AG09309 (cell line): ENCODE results near the gene PRM3.

Experiments
- DNase-seq: peaks from one replicate; pipeline ENCODE4 v3.0.0-alpha.2; 2010; ENCODE audit warnings: low read depth
- H3K4me3 ChIP-seq: 2 replicates; pipeline ENCODE4 v1.5.1; 2011; ENCODE audit warnings: mild to moderate bottlenecking, low read depth, low read length, moderate library complexity; ENCODE audit not compliant: control insufficient read depth
- TF ChIP-seq, protein P1 (sequence below): IDR thresholded peaks from 2 replicates; pipeline ENCODE4 v1.5.1; 2011; ENCODE audit warnings: mild to moderate bottlenecking, low read depth, low read length, inconsistent platforms; ENCODE audit not compliant: insufficient read depth, control insufficient read depth; ENCODE audit errors: missing control alignments

PRM3 gene, protein sequence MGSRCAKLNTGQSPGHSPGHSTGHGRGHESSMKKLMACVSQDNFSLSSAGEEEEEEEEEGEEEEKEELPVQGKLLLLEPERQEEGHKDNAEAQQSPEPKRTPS

DNA sequence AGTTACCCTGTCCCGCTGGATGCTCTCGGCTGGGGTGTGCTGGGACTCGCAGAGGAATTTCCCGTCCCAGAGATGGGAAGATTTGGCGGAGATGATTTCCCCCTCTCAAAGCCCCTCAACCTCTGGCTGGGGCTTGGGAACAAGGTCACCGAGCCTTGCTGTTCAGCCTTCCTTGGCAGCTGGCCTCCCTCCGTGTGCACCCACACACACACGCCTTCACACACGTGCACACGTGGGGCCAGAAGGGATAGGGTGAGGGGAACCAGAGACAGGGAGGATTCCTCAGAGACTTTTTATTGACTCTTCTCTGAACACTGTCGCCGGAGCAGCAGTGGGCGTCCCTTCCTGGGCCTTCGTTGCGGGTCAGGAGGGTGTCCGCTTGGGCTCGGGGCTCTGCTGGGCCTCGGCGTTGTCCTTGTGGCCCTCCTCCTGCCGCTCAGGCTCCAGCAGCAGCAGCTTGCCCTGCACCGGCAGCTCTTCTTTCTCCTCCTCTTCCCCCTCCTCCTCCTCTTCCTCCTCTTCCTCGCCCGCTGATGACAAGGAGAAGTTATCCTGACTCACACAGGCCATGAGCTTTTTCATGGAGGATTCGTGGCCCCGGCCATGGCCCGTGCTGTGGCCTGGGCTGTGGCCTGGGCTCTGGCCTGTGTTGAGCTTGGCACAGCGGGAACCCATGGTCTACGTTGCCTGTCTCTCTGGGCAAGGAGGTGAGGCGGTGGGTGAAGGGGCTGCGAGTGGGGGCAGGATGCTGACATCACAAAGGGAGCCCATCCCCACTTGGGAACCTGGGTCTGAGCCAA, at the start of gene PRM3:
Gene PRM3 (minus strand): TSS at position 709 of the 800 bp plus-strand sequence. CDS start 34 bp downstream, at position 675.
- DNase-seq, result no peak
- TF ChIP-seq, protein P1, sequence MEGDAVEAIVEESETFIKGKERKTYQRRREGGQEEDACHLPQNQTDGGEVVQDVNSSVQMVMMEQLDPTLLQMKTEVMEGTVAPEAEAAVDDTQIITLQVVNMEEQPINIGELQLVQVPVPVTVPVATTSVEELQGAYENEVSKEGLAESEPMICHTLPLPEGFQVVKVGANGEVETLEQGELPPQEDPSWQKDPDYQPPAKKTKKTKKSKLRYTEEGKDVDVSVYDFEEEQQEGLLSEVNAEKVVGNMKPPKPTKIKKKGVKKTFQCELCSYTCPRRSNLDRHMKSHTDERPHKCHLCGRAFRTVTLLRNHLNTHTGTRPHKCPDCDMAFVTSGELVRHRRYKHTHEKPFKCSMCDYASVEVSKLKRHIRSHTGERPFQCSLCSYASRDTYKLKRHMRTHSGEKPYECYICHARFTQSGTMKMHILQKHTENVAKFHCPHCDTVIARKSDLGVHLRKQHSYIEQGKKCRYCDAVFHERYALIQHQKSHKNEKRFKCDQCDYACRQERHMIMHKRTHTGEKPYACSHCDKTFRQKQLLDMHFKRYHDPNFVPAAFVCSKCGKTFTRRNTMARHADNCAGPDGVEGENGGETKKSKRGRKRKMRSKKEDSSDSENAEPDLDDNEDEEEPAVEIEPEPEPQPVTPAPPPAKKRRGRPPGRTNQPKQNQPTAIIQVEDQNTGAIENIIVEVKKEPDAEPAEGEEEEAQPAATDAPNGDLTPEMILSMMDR, result no peak
- H3K4me3 ChIP-seq, result no peak within 1 kb of the TSS

DNA sequence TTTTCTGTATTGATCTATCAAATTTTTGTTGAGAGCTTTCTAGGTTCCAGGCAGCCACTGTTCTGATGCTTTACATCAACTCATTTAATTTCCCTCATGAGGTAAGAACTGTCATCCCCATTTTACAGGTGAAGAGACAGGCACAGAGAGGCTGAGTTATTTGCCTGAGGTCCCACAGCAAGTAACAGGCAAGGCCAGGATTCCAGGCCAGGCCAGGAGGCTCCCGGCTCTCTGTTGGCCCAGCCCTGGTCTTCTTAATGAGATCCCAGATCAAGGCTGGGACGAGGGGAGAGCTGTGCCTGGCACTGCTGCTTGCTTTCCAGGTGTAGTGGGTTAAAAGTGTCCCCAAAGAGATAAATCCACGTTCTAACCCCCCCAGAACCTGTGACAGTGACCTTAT, 49.4 kb upstream of the PRM3 start:
- no peak overlapping the region for H3K4me3 ChIP-seq
- DNase-seq, result no peak
- TF ChIP-seq, protein P1, result no peak

DNA sequence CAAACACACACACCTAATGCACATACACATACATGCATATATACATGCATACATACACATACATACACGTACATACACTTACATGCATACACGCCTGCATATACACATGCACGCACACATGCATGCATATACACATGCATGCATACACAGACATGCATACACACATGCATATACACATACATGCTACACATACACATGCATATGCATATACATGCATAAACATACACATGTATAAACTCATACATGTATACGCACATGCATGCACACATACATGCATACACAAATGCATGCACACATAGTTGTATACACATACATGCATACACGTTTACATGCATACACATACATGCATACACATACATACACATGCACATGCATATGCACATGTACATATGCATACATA, 48.2 kb upstream of the PRM3 start:
- TF ChIP-seq, protein P1, result no peak
- no peak for DNase-seq
- H3K4me3 ChIP-seq, result no peak overlapping the region

DNA sequence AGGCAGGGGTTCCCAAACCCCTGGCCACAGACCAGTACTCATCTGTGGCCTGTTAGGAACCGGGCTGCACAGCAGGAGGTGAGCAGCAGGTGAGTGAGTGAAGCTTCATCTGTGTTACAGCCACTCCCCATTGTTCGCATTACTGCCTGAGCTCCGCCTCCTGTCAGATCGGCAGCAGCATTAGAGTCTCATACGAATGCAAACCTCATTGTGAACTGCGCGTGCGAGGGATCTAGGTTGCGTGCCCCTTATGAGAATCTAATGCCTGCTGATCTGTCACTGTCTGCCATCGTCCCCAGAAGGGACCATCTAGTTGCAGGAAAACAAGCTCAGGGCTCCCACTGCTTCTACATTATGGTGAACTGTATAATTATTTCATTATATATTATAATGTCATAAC, 46.7 kb upstream of the PRM3 start:
- TF ChIP-seq, protein P1, result no peak
- DNase-seq, result no peak

DNA sequence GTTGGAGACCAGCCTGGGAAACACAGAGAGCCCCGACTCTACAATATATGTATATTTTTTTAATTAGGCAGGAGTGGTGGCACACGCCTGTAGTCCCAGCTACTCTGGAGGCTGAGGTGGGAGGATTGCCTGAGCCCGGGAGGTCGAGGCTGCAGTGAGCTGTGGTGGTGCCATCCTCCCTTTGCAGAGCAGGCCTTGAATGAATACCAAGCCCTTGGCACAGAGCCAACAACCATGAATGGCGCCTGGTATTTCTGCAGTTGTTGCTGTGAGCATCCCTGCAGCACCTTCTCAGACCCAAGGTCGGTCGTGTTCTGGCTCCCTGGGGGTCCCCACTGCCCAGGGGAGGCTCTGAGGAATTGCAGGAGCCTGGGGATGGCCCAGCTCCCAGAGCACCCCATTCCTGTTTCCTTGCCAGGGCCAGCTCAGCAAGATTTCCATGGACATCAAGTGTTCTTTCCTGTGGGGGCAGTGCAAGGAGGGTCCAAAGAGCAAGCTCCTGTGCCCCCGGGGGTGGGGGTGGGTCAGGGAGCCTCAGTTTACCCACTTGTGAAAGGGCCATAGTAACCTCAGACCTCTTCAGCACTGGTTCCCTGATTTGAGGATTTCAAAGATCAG, 46.2 kb upstream of the PRM3 start:
- DNase-seq, result no peak
- no peak overlapping the region for H3K4me3 ChIP-seq
- TF ChIP-seq, protein P1, result no peak

More for the DNA sequence above, 46.7 kb upstream of the PRM3 start:
- H3K4me3 ChIP-seq, result no peak overlapping the region

DNA sequence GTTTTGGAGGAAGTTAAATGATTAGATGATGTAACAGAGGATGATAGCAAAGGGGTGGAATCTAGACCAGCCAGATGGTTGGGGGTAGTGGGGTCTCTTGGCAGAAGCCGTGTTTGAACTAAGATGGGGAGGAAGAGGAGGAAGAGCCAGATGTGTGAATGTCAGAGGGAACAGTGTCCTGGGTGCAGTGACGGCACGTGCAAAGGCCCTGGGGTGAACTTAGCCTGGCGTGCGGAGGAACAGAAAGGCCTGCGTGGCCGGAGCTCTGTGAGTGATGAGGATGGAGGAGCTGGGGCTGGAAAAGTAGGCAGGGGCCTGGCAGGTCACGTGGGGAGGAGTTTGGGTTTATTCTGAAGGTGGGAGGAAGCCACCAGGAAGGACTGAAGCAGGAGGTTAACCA, 45.4 kb upstream of the PRM3 start:
- TF ChIP-seq, protein P1, result no peak

More for the DNA sequence above, 45.4 kb upstream of the PRM3 start:
- H3K4me3 ChIP-seq, result no peak overlapping the region
- DNase-seq, result no peak
